Measurements from ENCODE around the gene B4GALT3.
A peak's percentile ranks its signal among the peaks of the same experiment; 100 is the strongest.

The B4GALT3 gene

DNA sequence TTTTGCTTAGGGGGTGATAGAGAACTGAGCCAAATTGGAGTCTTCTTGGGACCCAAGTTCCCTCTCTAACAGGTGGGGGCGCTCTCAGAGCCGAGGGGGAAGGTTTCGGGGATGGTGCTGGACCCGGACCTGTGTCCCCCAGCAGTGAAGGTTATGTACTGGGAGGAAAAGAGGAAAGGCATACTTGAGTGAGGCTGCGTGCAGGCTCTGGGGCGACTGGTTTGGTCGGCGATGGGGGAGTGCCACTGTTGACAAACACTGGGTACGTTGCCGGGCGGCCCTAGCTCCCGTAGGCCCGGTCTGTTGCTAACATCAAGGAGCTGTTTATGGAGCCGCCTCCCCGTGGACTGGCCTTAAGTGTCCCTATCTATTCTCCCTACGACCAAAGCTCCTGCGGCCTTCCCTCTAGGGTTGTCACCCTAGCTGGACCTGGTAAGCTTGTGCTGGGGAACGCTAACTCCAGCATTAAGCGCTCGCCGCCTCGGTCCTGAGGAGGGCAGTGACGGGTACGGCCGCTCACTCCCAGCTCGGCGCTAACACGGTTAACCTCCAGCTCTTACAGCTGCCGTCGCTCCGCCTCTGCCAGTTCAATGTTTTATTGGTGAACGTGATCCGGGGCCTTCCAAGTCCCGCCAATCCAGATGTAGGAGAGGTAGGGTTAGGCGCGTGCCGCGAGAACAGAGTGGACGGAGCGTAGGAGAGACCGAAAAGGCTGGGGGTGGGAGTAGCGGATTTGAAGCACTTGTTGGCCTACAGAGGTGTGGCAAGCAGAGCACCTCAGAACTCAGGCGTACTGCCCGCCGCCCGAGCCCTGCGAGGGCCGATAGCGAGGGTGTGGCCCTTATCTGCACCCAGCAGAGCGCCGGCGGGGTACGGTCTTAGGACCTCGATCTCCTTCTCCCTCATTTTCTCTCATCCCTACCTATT is 11.3 kb downstream of the B4GALT3 start, which contains the start of gene PPOX:
Gene PPOX, plus strand, starts transcription at position 685 of the 927 bp plus-strand sequence. CDS start 422 bp downstream, outside the sequence.
- Mint-ChIP-seq H3K4me1 (ENCODE audit: low read depth) (peaks cover 60% of the 10 kb centered on the region), H3K36me3 (ENCODE audit: low read depth) (peaks cover 80% of the 10 kb centered on the region), H3K27ac (peak within 1 kb of the TSS; percentile 97), H3K4me3 (peak within 1 kb of the TSS; percentile 88), H3K27me3 (no peaks in the 10 kb centered on the region), H3K9me3 (no peaks in the 10 kb centered on the region)
- DNase-seq = peak; percentile 90

DNA sequence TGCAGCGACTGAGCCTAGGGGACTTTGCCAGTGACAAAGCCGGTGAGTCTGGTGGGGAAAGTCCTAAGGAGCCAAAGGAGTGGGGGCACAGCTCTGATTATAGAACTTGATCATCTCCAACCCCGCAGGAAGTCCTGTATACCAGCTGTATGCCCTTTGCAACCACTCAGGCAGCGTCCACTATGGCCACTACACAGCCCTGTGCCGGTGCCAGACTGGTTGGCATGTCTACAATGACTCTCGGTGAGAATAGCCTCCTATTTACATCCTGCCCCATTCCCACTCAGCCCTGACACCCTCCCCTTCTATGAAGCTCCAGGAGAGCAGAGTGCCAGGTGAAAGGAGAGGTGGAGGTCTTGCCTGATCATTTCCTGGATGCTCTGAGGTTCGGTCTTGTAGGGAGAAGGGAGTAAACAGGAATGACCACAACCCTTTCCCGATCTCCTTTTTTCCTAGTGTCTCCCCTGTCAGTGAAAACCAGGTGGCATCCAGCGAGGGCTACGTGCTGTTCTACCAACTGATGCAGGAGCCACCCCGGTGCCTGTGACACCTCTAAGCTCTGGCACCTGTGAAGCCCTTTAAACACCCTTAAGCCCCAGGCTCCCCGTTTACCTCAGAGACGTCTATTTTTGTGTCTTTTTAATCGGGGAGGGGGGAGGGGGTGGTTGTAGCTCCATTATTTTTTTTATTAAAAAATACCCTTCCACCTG is 12.3 kb downstream of the B4GALT3 start:
- Mint-ChIP-seq H3K4me3 (peak overlapping the region; percentile 88), H3K27me3 (no peaks in the 10 kb centered on the region), H3K27ac (peak overlapping the region; percentile 97), H3K9me3 (no peaks in the 10 kb centered on the region), H3K4me1 (ENCODE audit: low read depth) (peaks cover 70% of the 10 kb centered on the region), H3K36me3 (ENCODE audit: low read depth) (peaks cover 79% of the 10 kb centered on the region)
- no peak for DNase-seq

DNA sequence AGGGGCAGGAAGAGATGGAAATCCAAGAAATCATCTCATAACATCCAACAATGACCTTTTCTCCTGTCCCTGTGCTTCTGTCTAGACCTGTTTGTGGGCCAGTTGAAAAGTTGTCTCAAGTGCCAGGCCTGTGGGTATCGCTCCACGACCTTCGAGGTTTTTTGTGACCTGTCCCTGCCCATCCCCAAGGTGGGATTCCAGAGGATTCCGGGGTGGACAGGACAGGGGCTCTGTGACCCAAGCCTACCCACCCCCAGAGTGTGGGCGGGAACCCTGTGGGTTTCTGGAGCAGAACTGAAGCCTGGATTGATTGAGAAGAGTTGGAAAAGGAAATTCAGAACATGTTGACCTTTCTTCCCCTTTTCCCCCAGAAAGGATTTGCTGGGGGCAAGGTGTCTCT is 13.5 kb downstream of the B4GALT3 start:
- Mint-ChIP-seq H3K27me3 (no peaks in the 10 kb centered on the region), H3K4me3 (no peak overlapping the region), H3K4me1 (ENCODE audit: low read depth) (peaks cover 74% of the 10 kb centered on the region), H3K9me3 (no peaks in the 10 kb centered on the region), H3K27ac (peak overlapping the region; percentile 87), H3K36me3 (ENCODE audit: low read depth) (peaks cover 77% of the 10 kb centered on the region)
- DNase-seq = no peak

DNA sequence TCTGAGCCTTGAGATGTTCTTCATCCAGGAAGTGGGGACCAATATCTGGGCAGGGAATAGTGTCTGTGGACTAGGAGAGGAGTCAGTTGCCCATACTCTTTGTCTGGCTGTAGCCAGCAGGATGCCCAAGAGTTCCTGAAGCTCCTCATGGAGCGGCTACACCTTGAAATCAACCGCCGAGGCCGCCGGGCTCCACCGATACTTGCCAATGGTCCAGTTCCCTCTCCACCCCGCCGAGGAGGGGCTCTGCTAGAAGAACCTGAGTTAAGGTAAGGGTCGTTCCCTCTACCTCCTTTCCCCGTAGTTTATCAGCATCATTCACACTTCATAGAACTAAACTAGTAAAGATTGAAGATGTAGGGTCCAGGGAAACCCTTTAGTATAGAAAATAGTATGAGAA is 14.5 kb downstream of the B4GALT3 start:
- Mint-ChIP-seq H3K36me3 (ENCODE audit: low read depth) (peaks cover 79% of the 10 kb centered on the region), H3K27ac (peak overlapping the region; percentile 85), H3K27me3 (no peaks in the 10 kb centered on the region), H3K4me1 (ENCODE audit: low read depth) (peaks cover 76% of the 10 kb centered on the region), H3K4me3 (no peak overlapping the region), H3K9me3 (no peaks in the 10 kb centered on the region)
- no peak for DNase-seq

DNA sequence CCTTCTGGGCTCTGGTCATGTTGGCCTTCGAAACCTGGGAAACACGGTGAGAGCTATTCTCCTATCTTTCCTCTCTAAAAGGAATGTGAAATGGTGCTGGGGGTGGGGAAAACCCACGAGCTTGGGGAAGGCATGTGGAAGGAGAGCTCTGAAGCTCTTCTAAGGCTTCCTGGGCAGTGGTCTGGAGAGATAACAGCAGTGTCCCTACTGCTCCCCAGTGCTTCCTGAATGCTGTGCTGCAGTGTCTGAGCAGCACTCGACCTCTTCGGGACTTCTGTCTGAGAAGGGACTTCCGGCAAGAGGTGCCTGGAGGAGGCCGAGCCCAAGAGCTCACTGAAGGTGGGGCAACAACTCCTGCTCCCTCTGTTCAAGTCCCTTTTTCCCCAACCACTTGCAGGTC is 15.3 kb downstream of the B4GALT3 start:
- Mint-ChIP-seq H3K4me1 (ENCODE audit: low read depth) (peaks cover 70% of the 10 kb centered on the region), H3K27ac (peak overlapping the region; percentile 85)
- DNase-seq = no peak

DNA sequence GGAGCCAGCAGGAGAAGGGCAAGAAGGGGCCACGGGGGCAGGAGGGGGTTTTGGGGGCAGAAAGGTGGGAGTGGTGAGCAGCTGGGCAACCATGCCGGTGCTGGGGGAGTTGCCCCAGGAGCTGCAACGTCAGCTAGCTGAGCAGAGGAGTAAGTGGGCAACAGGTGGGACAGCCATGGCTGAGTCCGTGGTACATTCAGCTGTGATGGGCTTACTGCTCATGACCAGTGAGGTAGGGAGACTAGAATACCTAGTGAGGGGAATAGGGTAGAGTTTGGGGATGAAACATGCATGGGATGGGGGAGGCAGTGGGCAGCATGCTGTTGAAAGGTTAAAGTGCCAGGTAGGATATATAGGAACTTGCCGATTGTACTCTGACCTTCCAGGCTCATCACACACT is 15.7 kb downstream of the B4GALT3 start:
- H3K27me3 Mint-ChIP-seq = no peaks in the 10 kb centered on the region
- H3K36me3 Mint-ChIP-seq (ENCODE audit: low read depth) = peaks cover 85% of the 10 kb centered on the region
- H3K9me3 Mint-ChIP-seq = no peaks in the 10 kb centered on the region
- peak overlapping the region; percentile 85 for H3K27ac Mint-ChIP-seq
- H3K4me3 Mint-ChIP-seq = no peak overlapping the region
- no peak for DNase-seq
- H3K4me1 Mint-ChIP-seq (ENCODE audit: low read depth) = peaks cover 68% of the 10 kb centered on the region

More for the DNA sequence above, 15.3 kb downstream of the B4GALT3 start:
- Mint-ChIP-seq H3K4me3 (no peak overlapping the region), H3K36me3 (ENCODE audit: low read depth) (peaks cover 85% of the 10 kb centered on the region), H3K9me3 (no peaks in the 10 kb centered on the region), H3K27me3 (no peaks in the 10 kb centered on the region)

DNA sequence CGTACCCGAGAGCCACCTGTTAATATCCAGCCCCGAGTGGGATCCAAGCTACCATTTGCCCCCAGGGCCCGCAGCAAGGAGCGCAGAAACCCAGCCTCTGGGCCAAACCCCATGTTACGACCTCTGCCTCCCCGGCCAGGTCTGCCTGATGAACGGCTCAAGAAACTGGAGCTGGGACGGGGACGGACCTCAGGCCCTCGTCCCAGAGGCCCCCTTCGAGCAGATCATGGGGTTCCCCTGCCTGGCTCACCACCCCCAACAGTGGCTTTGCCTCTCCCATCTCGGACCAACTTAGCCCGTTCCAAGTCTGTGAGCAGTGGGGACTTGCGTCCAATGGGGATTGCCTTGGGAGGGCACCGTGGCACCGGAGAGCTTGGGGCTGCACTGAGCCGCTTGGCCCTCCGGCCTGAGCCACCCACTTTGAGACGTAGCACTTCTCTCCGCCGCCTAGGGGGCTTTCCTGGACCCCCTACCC is 16.6 kb downstream of the B4GALT3 start:
- DNase-seq = no peak
- H3K27ac Mint-ChIP-seq = peak overlapping the region; percentile 85
- no peaks in the 10 kb centered on the region for H3K9me3 Mint-ChIP-seq
- peaks cover 67% of the 10 kb centered on the region for H3K4me1 Mint-ChIP-seq (ENCODE audit: low read depth)
- peaks cover 83% of the 10 kb centered on the region for H3K36me3 Mint-ChIP-seq (ENCODE audit: low read depth)
- H3K27me3 Mint-ChIP-seq = no peaks in the 10 kb centered on the region
- H3K4me3 Mint-ChIP-seq = peak overlapping the region; percentile 85

DNA sequence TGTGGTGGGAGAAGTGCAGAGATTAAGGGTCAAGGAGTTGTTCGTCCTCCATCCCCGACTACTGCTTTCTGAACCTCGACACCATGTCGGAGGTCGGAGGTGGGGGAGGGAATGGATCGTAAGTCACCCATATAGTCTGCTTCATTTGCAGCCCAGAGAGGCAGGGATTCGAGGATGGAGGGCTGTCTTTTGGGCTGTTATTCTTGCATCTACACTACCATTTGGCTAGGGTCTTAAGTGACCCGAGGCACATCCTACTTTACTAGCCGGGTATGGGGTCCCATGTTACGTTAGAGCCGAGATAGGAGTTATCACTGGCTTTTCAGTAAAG is 17.4 kb downstream of the B4GALT3 start:
- peaks cover 68% of the 10 kb centered on the region for H3K4me1 Mint-ChIP-seq (ENCODE audit: low read depth)
- H3K36me3 Mint-ChIP-seq (ENCODE audit: low read depth) = peaks cover 85% of the 10 kb centered on the region
- H3K4me3 Mint-ChIP-seq = peak overlapping the region; percentile 85
- DNase-seq = no peak
- H3K9me3 Mint-ChIP-seq = no peaks in the 10 kb centered on the region
- H3K27me3 Mint-ChIP-seq = no peaks in the 10 kb centered on the region
- H3K27ac Mint-ChIP-seq = peak overlapping the region; percentile 93

DNA sequence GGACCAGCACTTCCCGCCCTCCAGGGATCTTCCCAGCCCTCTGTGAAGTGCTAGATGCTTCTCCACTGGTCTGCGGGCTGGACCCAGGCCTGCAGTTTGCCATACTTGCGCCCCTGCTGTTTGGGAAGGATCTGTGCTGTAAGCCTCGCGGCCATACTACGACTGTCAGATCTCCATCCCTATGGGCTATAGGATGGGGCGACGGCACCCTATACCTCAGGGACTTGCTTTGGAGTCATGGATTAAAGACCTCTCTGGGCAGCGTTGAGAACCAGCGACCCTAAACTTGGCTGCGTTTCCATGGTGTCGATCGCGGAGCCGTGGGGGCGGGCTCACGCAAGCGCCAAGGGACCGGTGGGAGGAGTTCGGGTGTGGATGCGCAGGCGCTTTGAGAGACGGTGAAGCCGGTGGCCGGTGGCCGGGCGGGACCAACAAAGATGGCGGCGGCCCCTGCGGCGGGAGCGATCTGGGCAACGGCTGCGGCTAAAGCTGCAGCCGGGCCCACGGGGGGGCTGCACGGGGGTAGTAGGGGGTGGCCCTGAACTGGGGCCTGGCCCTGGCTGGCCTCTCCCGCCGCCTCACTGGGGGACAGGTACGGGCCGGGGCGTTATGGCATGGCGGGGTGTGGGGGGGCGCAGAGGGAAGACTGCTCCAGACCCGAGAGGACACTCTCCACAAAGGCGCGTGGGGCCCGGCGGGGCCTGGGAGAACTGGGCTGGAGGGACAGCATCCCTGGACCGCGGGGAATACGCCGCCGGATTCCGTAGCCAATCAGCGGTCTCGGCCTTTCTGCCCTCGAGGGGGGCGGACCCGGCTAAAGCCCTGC is 18.0 kb downstream of the B4GALT3 start, which contains the start of gene USP21:
Gene USP21, plus strand, starts transcription at position 414 of the 826 bp plus-strand sequence. CDS start 1,141 bp downstream, outside the sequence.
- H3K27ac Mint-ChIP-seq = peak within 1 kb of the TSS; percentile 93
- peaks cover 83% of the 10 kb centered on the region for H3K36me3 Mint-ChIP-seq (ENCODE audit: low read depth)
- H3K27me3 Mint-ChIP-seq = no peaks in the 10 kb centered on the region
- DNase-seq = peak; percentile 96
- H3K9me3 Mint-ChIP-seq = no peaks in the 10 kb centered on the region
- H3K4me3 Mint-ChIP-seq = peak within 1 kb of the TSS; percentile 85
- peaks cover 67% of the 10 kb centered on the region for H3K4me1 Mint-ChIP-seq (ENCODE audit: low read depth)

DNA sequence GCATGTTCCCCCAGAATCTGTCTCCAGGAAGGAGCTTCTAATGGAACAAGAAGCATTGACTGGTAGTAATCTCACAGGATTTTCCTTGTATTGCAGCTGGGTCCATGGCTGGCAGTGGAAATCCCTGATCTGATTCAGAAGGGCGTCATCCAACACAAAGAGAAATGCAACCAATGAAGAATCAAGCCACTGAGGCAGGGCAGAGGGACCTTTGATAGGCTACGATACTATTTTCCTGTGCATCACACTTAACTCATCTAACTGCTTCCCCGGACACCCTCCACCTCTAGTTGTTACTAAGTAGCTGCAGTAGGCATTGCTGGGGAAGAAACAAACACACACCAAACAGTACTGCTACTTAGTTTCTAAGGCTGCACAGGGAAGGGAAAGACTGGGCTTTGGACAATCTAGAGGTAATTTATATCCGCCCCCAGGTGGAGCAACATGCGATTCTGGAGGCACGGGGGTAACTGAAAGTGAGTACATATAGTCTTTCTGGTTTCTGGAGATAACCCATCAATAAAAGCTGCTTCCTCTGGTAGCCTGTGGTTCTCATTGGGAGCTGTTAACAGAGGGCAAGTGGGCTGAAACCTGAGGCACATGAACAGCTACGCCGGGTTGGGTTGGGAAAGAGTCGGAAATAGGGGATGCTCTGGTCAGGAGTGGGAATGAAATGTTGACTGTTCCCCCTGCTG is 18.8 kb downstream of the B4GALT3 start:
- H3K36me3 Mint-ChIP-seq (ENCODE audit: low read depth) = peaks cover 83% of the 10 kb centered on the region
- H3K9me3 Mint-ChIP-seq = no peaks in the 10 kb centered on the region
- H3K4me1 Mint-ChIP-seq (ENCODE audit: low read depth) = peaks cover 64% of the 10 kb centered on the region
- no peak for DNase-seq
- H3K4me3 Mint-ChIP-seq = peak overlapping the region; percentile 85
- H3K27ac Mint-ChIP-seq = peak overlapping the region; percentile 93
- H3K27me3 Mint-ChIP-seq = no peaks in the 10 kb centered on the region

DNA sequence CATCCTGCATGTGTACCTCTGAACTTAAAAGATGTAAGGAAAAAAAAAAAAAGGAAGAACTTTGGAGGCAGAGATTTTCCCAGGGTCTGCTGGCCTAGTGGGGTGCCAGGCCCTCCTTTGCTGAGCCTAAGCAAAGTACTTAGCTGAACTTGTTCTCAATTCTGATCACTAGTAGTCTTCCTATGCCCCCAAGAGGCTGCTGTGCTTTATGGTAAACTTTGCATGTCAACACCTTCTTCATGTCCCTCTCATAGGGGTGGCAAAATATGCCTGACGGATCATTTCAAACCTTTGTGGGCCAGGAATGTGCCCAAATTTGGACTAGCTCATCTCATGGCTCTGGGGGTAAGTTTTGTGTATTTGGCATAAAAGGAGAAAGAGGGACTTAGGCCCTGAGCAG is 19.4 kb downstream of the B4GALT3 start:
- no peaks in the 10 kb centered on the region for H3K27me3 Mint-ChIP-seq
- peaks cover 77% of the 10 kb centered on the region for H3K36me3 Mint-ChIP-seq (ENCODE audit: low read depth)
- DNase-seq = no peak
- H3K9me3 Mint-ChIP-seq = no peaks in the 10 kb centered on the region
- H3K4me3 Mint-ChIP-seq = no peak overlapping the region
- H3K27ac Mint-ChIP-seq = peak overlapping the region; percentile 93
- H3K4me1 Mint-ChIP-seq (ENCODE audit: low read depth) = peaks cover 64% of the 10 kb centered on the region

DNA sequence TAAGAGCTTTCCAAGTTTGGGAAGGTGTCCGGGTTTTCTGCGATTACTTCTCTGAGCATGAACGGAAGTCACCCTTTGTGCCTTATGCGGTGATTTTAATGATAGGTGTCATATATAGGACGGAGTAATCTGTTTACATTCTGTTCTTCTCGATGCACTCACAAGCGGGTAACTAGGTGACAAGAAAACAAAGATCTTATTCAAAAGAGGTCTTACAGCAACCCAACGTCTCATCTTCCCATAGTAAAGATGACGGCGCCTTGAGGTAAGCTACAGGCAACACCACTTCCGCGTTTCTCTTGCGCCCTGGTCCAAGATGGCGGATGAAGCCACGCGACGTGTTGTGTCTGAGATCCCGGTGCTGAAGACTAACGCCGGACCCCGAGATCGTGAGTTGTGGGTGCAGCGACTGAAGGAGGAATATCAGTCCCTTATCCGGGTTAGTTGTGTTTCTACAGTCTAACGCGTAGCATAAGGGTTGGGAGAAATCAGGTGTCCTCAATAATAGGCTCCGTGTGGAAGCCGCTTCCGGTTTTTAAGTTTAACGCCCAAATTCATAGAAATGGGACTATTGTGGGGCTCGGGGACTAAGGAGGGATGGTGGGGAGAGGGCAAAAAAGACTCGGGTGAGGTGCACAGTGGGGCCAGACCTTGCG is 23.5 kb downstream of the B4GALT3 start, which contains the start of gene UFC1:
Gene UFC1, plus strand, starts transcription at position 297 of the 656 bp plus-strand sequence. Its CDS starts 20 bp downstream, at position 317.
- Mint-ChIP-seq H3K27me3 (no peaks in the 10 kb centered on the region), H3K27ac (peak within 1 kb of the TSS; percentile 100), H3K4me3 (peak within 1 kb of the TSS; percentile 94), H3K36me3 (ENCODE audit: low read depth) (peaks cover 41% of the 10 kb centered on the region), H3K4me1 (ENCODE audit: low read depth) (peaks cover 27% of the 10 kb centered on the region), H3K9me3 (no peaks in the 10 kb centered on the region)
- peak; percentile 86 for DNase-seq

DNA sequence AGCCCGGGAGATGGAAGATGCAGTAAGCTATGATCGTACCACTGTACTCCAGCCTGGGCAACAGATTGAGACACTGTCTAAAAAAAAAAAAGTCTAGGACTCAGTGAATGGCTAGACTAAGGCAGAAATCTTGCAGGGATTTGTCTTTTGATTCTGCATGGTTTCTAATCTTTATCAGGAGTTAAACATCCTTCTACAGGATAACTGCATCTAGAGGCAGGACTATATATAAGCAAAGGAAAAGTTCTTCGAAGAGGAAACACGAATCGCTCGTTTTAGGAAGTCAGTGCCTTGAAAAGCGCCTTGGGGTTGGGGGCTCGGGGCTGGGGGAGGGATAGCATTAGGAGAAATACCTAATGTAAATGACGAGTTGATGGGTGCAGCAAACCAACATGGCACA is 24.1 kb downstream of the B4GALT3 start:
- Mint-ChIP-seq H3K36me3 (ENCODE audit: low read depth) (peaks cover 35% of the 10 kb centered on the region), H3K9me3 (no peaks in the 10 kb centered on the region), H3K27ac (peak overlapping the region; percentile 80), H3K27me3 (no peaks in the 10 kb centered on the region), H3K4me3 (peak overlapping the region; percentile 94), H3K4me1 (ENCODE audit: low read depth) (peaks cover 21% of the 10 kb centered on the region)
- DNase-seq = no peak

Data from activated T-cell treated with anti-CD3 and anti-CD28 coated beads, Interleukin-2, amount 50 U/mL, for 24 hours (primary cell).